ENCODE results near the gene TMEM201.
A peak's percentile ranks its signal among the peaks of the same experiment; 100 is the strongest.

Gene TMEM201

GRCh38 chr1:9655836-9656235 lies 67.1 kb downstream of the TMEM201 start:
- H3K4me3 ChIP-seq (ENCODE audit: low read depth, low read length) = no peak overlapping the region
- no peak for TF ChIP-seq CTCF (IDR thresholded peaks at IDR 0.05; ENCODE audit: borderline replicate concordance, insufficient read depth, low read depth, low read length)

- peak overlapping the region; percentile 16 for H3K4me3 ChIP-seq (ENCODE audit: low read depth, low read length)
- no peak for TF ChIP-seq CTCF (IDR thresholded peaks at IDR 0.05; ENCODE audit: borderline replicate concordance, insufficient read depth, low read depth, low read length)
These were observed 68.9 kb downstream of the TMEM201 start for GRCh38 chr1:9657521-9658032.

- H3K4me3 ChIP-seq (ENCODE audit: low read depth, low read length) = no peak overlapping the region
- TF ChIP-seq CTCF (IDR thresholded peaks at IDR 0.05; ENCODE audit: borderline replicate concordance, insufficient read depth, low read depth, low read length) = no peak
These were observed 69.5 kb downstream of the TMEM201 start for GRCh38 chr1:9658199-9658598.

- no peak overlapping the region for H3K4me3 ChIP-seq (ENCODE audit: low read depth, low read length)
- TF ChIP-seq CTCF (IDR thresholded peaks at IDR 0.05; ENCODE audit: borderline replicate concordance, insufficient read depth, low read depth, low read length) = no peak
These were observed 70.6 kb downstream of the TMEM201 start for GRCh38 chr1:9659328-9659727.

- TF ChIP-seq CTCF (IDR thresholded peaks at IDR 0.05; ENCODE audit: borderline replicate concordance, insufficient read depth, low read depth, low read length) = no peak
These were observed 74.5 kb downstream of the TMEM201 start for GRCh38 chr1:9663257-9663656.

More at GRCh38 chr1:9663257-9663656, 74.5 kb downstream of the TMEM201 start:
- no peak overlapping the region for H3K4me3 ChIP-seq (ENCODE audit: low read depth, low read length)

Data from GM12875 (cell line).